GM12865 (cell line): Measurements from ENCODE around the gene TNFRSF25.

Experiments
- DNase-seq: peaks from one replicate; pipeline ENCODE4 v3.0.0; 2010; ENCODE audit warnings: low read depth
- H3K4me3 ChIP-seq: 2 replicates; pipeline ENCODE4 v1.5.1; 2011; ENCODE audit warnings: mild to moderate bottlenecking, low read depth, low read length, control low read depth
- TF ChIP-seq, protein P1 (sequence below): IDR thresholded peaks from 2 replicates; pipeline ENCODE4 v1.5.1; 2011; ENCODE audit warnings: low read length, control low read depth, low read depth, inconsistent platforms; ENCODE audit not compliant: insufficient read depth; ENCODE audit errors: missing control alignments

The TNFRSF25 gene

DNA sequence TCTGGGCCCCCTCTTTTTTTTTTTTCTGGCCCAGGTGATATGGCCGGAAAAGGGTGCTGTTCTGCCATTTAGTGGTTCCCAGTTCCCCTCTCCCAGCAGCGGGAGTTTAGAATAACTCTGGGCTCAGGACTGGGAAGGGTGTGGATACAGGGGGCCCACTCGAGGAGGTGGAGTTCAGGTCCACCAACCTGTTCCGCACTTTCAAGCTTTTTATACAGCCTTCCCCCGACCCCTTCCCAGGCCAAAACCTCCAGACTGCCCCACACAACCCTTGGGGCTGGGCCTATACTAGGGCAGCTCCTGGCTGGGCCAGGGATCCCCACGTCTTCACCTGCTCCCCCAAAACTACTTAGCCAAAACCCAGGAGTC is 25.1 kb upstream of the TNFRSF25 start:
- TF ChIP-seq, protein P1, sequence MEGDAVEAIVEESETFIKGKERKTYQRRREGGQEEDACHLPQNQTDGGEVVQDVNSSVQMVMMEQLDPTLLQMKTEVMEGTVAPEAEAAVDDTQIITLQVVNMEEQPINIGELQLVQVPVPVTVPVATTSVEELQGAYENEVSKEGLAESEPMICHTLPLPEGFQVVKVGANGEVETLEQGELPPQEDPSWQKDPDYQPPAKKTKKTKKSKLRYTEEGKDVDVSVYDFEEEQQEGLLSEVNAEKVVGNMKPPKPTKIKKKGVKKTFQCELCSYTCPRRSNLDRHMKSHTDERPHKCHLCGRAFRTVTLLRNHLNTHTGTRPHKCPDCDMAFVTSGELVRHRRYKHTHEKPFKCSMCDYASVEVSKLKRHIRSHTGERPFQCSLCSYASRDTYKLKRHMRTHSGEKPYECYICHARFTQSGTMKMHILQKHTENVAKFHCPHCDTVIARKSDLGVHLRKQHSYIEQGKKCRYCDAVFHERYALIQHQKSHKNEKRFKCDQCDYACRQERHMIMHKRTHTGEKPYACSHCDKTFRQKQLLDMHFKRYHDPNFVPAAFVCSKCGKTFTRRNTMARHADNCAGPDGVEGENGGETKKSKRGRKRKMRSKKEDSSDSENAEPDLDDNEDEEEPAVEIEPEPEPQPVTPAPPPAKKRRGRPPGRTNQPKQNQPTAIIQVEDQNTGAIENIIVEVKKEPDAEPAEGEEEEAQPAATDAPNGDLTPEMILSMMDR: no peak
- DNase-seq: no peak
- H3K4me3 ChIP-seq: peak overlapping the region; percentile 95

DNA sequence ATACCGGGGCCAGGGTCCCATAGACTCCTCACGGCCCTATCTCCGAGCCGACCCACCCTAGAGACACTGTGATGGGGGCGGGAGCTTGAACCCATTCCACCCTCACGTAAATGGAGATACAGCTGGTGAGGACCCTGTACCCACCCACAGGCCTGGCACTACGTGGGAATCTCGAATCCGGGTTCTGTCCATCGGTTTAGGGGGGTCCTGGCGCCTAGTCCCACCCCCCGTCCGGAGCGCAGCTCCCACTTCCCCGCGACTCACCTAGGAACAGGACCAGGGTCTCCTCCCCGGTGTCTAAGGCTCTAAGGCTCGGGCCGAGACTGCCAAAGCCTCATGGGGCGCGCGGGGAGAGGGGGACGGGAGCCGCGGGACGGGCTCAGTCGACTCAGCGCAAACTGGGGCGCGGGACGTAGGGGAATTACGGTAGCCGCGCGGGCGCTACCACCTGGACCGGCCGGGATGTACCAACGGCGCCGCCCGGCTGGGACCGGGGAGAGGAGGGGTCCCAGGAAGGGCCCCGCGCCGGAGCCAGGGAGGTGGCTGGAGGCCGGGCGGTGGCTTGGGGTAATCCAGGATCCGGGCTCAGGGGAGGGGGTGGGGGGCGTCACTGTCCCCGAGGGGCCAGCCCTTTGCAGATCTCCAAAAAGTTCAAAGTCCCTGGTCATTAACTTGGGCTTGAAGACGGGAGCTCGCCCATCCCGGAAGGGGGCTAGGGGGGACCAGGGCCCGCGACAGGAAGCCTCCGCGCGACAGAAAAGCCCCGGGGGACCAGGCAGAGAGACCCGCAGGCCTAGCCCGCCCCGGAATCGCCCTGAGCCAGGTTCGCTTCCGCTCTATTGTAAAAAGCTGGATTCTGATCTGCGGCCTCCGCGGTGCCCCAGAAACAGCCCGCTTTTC is 24.5 kb upstream of the TNFRSF25 start:
- H3K4me3 ChIP-seq: peak overlapping the region; percentile 95
- DNase-seq: peak; percentile 86
- TF ChIP-seq, protein P1: no peak

DNA sequence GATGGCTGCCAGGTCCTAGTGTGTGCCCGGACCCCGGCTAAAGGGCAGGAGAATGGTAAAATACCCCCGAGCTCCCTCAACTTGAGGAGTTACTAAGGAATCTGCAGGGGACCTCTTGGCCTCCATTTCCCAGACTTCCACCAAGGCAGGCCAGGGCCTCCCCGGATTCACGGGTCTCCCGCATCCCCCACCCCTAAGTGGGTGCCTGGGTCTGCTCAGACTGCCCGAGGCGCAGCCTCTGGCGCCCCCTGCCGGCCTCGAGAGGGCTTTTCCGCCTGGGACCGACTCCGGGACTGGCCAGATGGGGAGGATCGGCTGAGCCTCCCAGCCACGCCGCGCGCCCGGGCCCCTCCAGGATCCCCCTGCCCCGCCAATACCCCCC is 23.8 kb upstream of the TNFRSF25 start:
- peak overlapping the region; percentile 95 for H3K4me3 ChIP-seq
- TF ChIP-seq, protein P1: peak; percentile 94
- DNase-seq: peak; percentile 85

DNA sequence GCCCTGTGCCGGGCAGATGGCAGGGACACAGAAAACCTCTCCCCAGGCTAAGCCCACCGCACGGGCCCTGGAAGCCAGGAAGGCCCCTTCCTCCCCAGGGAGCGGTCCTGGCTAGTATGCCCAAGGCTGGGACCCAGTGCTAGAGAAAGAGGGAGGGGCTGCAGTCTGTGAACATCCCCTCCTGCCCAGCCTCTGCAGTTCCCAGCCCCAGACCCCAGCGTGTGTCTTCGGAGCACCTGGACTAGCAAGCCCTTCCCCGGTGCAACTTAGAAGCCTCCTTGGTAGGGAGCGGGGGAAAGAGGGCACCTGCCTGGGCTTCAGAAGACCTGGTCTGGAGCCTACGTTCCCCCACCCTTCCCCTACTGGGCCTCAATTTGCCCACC is 23.4 kb upstream of the TNFRSF25 start:
- TF ChIP-seq, protein P1: no peak
- H3K4me3 ChIP-seq: no peak overlapping the region
- DNase-seq: no peak

DNA sequence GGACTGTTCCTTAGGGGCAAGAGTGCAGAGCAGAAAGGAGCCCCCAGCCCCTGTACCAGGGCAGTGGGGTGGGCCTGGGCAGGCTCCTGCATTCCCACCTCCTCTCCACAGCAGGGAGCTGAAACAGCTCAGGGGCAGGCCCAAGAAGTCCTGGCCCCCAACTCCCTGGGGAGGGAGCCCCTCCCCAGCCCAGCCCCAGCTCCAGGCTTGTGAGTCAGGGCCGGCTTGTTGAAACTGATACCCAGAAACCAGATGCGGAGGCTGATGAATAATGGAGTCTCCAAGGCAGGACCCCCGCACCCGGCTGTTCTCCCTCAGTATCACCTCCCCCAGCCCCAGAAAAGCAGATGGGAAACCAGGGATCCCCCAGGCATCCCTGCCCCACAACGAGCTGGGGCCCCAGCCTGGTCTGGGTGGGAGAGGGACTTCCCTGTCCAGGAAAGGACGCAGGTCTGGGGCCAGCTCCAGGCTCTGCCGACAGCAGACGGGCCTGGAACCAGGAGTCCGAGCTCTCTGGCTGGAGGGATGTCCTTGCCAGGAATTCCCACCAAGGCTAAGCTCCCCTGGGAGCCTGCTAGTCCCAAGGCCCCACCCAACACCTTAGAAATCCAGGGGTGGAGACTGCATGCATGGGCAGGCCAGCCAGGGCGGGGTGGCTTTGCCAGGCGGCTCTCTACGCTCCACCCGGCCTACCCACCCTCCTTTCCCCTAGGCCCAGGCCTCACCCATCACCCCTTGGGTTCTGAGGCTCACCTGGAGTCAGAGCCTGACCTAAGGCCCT is 22.8 kb upstream of the TNFRSF25 start:
- DNase-seq: no peak
- TF ChIP-seq, protein P1: no peak

DNA sequence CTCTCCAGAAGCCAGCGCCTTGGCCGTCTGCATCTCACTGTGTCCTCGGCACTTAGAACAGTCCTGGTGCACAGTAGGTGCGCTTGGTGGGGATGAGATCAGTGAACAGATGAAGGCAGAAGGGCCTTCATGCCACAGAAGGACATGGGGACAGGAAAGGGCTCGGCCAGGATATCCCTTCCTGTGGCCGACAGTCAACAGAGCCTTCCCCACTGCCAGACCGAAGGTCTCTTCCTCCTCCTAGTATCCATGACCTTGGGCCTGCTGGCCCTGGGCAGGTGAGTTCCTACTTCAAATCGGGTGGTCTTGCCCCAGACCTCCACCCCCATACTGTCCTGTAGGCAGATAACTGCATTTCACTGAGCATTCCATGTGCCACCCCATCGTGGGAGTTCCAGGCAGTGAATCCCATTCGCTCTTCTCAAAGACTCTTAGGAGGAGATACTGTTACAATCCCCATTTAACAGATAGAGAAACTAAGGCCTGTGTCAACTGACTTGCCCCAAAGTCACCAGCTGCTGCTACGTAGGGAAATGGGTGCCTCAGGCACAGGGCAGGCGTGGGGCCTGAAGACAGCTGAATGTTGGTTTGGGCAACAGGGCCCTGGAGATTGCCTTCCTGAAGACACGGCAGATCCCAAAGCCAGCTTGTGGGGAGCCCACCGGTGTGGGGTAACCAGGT is 22.0 kb upstream of the TNFRSF25 start:
- TF ChIP-seq, protein P1: no peak
- DNase-seq: no peak
- no peak overlapping the region for H3K4me3 ChIP-seq

More for the DNA sequence above, 22.8 kb upstream of the TNFRSF25 start:
- no peak overlapping the region for H3K4me3 ChIP-seq
